Measurements from ENCODE around the gene ZFY. TPM values are rescaled to one million over a fixed set of nuclear protein-coding genes. Genes with fewer than 3 reads are reported as not detected.

The ZFY gene
- total and polyA plus RNA-seq, 10 of the 15 experiments (the other 5 are each of a cell fraction or from before 2014, with no cell fraction given), result not detected

- intact Hi-C loops (cut with micrococcal nuclease; ENCODE audit: unreplicated experiment), result no loop called here
- no peaks in the 10 kb centered on the region for H3K27me3 ChIP-seq (replicated peaks in 1 of 2; ENCODE audit: control insufficient read depth in 2 of 2, insufficient read depth in 2 of 2, low read length in 1 of 2)
- CTCF ChIA-PET, result no interaction called here
- no peaks in the 10 kb centered on the region for H4K20me1 ChIP-seq (ENCODE audit: control insufficient read depth, insufficient read depth)
- H3K4me3 ChIP-seq, result no peak overlapping the region
- RAD21 ChIA-PET (ENCODE audit: unreplicated experiment), result no interaction called here
- H3K9ac ChIP-seq (ENCODE audit: control insufficient read depth, insufficient read depth, low read length), result no peak overlapping the region
- no peak for TF ChIP-seq SIN3A (IDR thresholded peaks at IDR 0.05; ENCODE audit: low read depth, low read length)
- no peak for TF ChIP-seq ZNF687 (IDR thresholded peaks at IDR 0.05)
- no peak for TF ChIP-seq FOXK2 (IDR thresholded peaks at IDR 0.05)
- no peak for TF ChIP-seq KAT2A (conservative IDR thresholded peaks at IDR 0.05; ENCODE audit: control insufficient read depth, low read depth, low read length)
- no peak for TF ChIP-seq STAT1 (conservative IDR thresholded peaks at IDR 0.05)
- TF ChIP-seq NRF1 (conservative IDR thresholded peaks at IDR 0.05; ENCODE audit: low read depth, low read length), result no peak
- no peak for TF ChIP-seq CEBPZ (IDR thresholded peaks at IDR 0.05; ENCODE audit: low read depth, low read length)
- no peak for TF ChIP-seq IRF4 (IDR thresholded peaks at IDR 0.05; ENCODE audit: low read depth, low read length)
- TF ChIP-seq E2F8 (IDR thresholded peaks at IDR 0.05; ENCODE audit: low read depth, partially characterized antibody), result no peak
- no peak for TF ChIP-seq YY1 (IDR thresholded peaks at IDR 0.05; ENCODE audit: low read depth, low read length)
- TF ChIP-seq RB1 (IDR thresholded peaks at IDR 0.05; ENCODE audit: borderline replicate concordance), result no peak
- TF ChIP-seq BHLHE40 (IDR thresholded peaks at IDR 0.05; ENCODE audit: borderline replicate concordance in 1 of 2, low read depth in 2 of 2, low read length in 1 of 2), result no peak
- BruUV-seq (replicated peaks), result no TSS peak
- no peak overlapping the region for H2AFZ ChIP-seq (ENCODE audit: control insufficient read depth, low read depth, low read length)
- H3K4me2 ChIP-seq (ENCODE audit: control insufficient read depth, insufficient read depth), result no peak overlapping the region
- H3K9me3 ChIP-seq (replicated peaks; ENCODE audit: control insufficient read depth, insufficient read depth, low read length), result no peaks in the 10 kb centered on the region
- WGBS (ENCODE audit: insufficient coverage, insufficient replicate concordance, low lambda C conversion rate, missing lambda C conversion rate), result no CpG with 5 or more reads among the region's 2 CpGs
- no peak for DNase-seq (ENCODE audit: low read depth, low spot score)
- in situ Hi-C loops (cut with MboI), result no loop called here
- H3K79me2 ChIP-seq (ENCODE audit: control insufficient read depth, insufficient read depth, low read length), result no peaks in the 10 kb centered on the region
- no peaks in the 10 kb centered on the region for H3K36me3 ChIP-seq (ENCODE audit: control insufficient read depth in 2 of 2, insufficient read depth in 2 of 2, low read length in 1 of 2)
- no peak for ATAC-seq
- no peak for FAIRE-seq
- H3K27ac ChIP-seq (ENCODE audit: control insufficient read depth, insufficient read depth), result no peak overlapping the region
- POLR2A ChIA-PET, result no interaction called here
- SMC1A ChIA-PET (ENCODE audit: uncharacterized antibody, unreplicated experiment), result no interaction called here
- no peaks in the 10 kb centered on the region for H3K4me1 ChIP-seq (ENCODE audit: control insufficient read depth, insufficient read depth, low read length)
Measured at GRCh38 chrY:2962061-2962460, 26.9 kb downstream of the ZFY start.
